Pancreas (tissue), 10 donors: ENCODE data around the gene RDH12. TPM values are rescaled to one million over a fixed set of nuclear protein-coding genes. Genes with fewer than 3 reads are reported as not detected.
"Not testable (repeated sequence)": the region's sequence is repeated elsewhere in the genome, so short reads cannot be mapped to it uniquely, and the experiment has no call there.

ENCODE experiments used
- ATAC-seq, 4 donors: fragments of 200-7000 bp; cut with Tn5 transposase; one replicate each; pipeline versions ENCODE4 v1.8.0 to v1.9.1; 2020; ENCODE audit warnings: mild to moderate bottlenecking in 4 of 4, moderate library complexity in 4 of 4
- DNase-seq, 6 donors: peaks; one replicate each; pipeline ENCODE4 v3.0.0-alpha.2; 2020
- FAIRE-seq: peaks from 2 replicates; lab custom pipeline; 2012; peaks lifted over from hg19 to GRCh38; lab: Jason Lieb, UNC
- H3K27ac ChIP-seq, 4 donors: fragments of 200-600 bp; sonication (generic); 1 replicate in 3 of 4; 2 replicates in 1 of 4; pipeline versions ENCODE4 v1.5.0 to v1.8.0; 2020
- H3K27me3 ChIP-seq, 4 donors: fragments of 200-600 bp; one replicate each; pipeline ENCODE4 v1.8.0; 2021
- H3K36me3 ChIP-seq, 3 donors: fragments of 200-600 bp; sonication (generic) in 1 of 3; one replicate each; pipeline versions ENCODE4 v1.5.0 to v1.8.0; 2020 to 2021
- H3K4me1 ChIP-seq, 3 donors: fragments of 200-600 bp; one replicate each; pipeline ENCODE4 v1.8.0; 2021
- H3K4me3 ChIP-seq, 4 donors: fragments of 200-600 bp; sonication (generic) in 2 of 4; one replicate each; pipeline versions ENCODE4 v1.5.0 to v1.8.0; 2020 to 2021
- H3K9me3 ChIP-seq, 4 donors: fragments of 200-600 bp; one replicate each; pipeline ENCODE4 v1.8.0; 2021
- CTCF ChIP-seq, 4 donors: fragments of 200-600 bp; sonication (generic) in 3 of 4; IDR thresholded peaks; one replicate each; pipeline versions ENCODE4 v1.5.0 to v1.8.0; 2021; ENCODE audit warnings: antibody characterized with exemption in 4 of 4
- WGBS, 2 donors: extraction: QIAGEN DNeasy Blood & Tissue Kit; methylation state at CpG; one replicate each; pipeline ENCODE4 v1.1.7; 2013; 5-methylcytosine and 5-hydroxymethylcytosine counted together
- intact Hi-C, 3 donors: fragments of 100-400 bp; cut with DNase I; formaldehyde crosslinking; loops; one replicate each; pipeline versions ENCODE4 v1.11.1 to v1.14.2; 2022
- polyA plus RNA-seq, 2 donors: library from polyadenylated mRNA; stranded (reverse); fragments of 200-250 nt; gene quantifications; one replicate each; pipeline ENCODE4 v1.2.3, GENCODE V29; 2013
- total RNA-seq, 6 donors: library from RNA; stranded (reverse); fragmentation: NEBNext Ultra II Directional in 4 of 6; extraction: Animal tissue kit (Norgen Biotek cat#: 25700) in 4 of 6; gene quantifications; one replicate each; pipeline versions ENCODE4 v1.2.1 to v1.2.4, GENCODE V29; 2021 to 2023
- donor health status: healthy with polysubstance abuse.
- donor health status: DM: no; HTN: no; CAD: no; lungs with moderate emphysema.
- donor health status: DM: no; HTN: no; CAD: no.
- donor health status: control.
- donor health status: control.
- donor health status: Bipolar disorder and iron deficiency.
- donor health status: DM: yes; HTN: yes; CAD: no.
- donor health status: DM: no; HTN: no; CAD: no.
- donor health status: DM: no; HTN: no; CAD: no.
- donor health status: DM: yes; HTN: yes; CAD: no.

The RDH12 gene
- total RNA-seq (1 to 10 TPM; 1.0 to 2.5 (median 1.5) TPM), polyA plus RNA-seq (1 to 10 TPM; 1.2 to 2.0 TPM)

DNA sequence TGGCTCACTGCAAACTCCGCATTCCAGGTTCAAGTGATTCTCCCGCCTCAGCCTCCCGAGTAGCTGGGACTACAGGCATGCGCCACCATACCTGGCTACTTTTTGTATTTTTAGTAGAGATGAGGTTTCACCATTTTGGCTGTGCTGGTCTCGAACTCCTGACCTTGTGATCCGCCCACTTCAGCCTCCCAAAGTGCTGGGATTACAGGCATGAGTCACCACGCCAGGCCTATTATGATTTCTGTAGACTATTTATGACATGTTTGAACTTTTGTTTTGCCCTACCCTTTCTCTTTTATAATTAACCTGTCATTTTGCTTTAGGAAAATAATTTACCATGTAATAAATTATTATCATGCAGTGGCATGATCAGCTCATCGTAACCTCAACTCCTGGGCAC, at the start of gene RDH12:
RDH12 (plus strand) TSS at position 395 of the 400 bp plus-strand sequence. CDS start 20,757 bp downstream, outside the sequence.
- not testable (repeated sequence) for H3K4me1 ChIP-seq, H3K27ac ChIP-seq, H3K27me3 ChIP-seq, H3K36me3 ChIP-seq, H3K9me3 ChIP-seq, DNase-seq, FAIRE-seq, ATAC-seq, H3K4me3 ChIP-seq
- WGBS, 2 donors = 86 to 88% methylated on average over 8 of the region's 8 CpGs
- intact Hi-C loops = loop anchor here in 2 of 3 donors (10.0 kb wide), 1 partner anchor 117 kb away; no protein-coding TSS in a partner anchor

DNA sequence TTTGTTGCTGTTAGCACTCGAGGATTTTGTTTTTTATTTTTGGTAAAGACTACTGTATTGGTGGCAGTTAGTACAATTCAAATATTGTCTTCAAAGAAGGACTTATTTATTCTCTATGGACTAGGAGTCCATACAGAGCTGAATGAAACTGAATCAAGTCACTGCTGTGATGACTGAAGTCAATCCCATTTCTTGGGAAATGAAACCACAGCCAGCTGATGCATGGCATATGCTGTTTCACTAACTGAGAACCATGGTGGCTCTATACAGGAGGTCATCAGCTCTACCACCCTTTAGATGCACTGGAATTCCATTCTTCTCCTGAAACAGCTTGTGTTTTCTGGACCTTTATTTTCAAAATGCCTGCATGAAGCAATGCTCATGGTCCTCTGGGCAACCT, 49.5 kb upstream of the RDH12 start:
- H3K27ac ChIP-seq = no peak overlapping the region

GRCh38 chr14:67653651-67654280, 47.9 kb upstream of the RDH12 start:
- Histone ChIP-seq H3K9me3 (no peaks in the 10 kb centered on the region), H3K27me3 (no peaks in the 10 kb centered on the region), H3K36me3 (peaks cover 0 to 66% (median 28%) of the 10 kb centered on the region in 3 donors), H3K4me1 (no peaks in the 10 kb centered on the region), H3K27ac (no peak overlapping the region), H3K4me3 (no peak overlapping the region)
- ATAC-seq (no peak), FAIRE-seq (no peak), DNase-seq (no peak)
- intact Hi-C loops = no loop called here
- no peak for TF ChIP-seq CTCF (IDR thresholded peaks at IDR 0.05)
- 63 to 69% methylated on average over 6 of the region's 6 CpGs for WGBS, 2 donors

More for the DNA sequence above, 49.5 kb upstream of the RDH12 start:
- FAIRE-seq (no peak), ATAC-seq (no peak), DNase-seq (no peak)
- intact Hi-C loops = no loop called here
- no peaks in the 10 kb centered on the region for H3K27me3 ChIP-seq
- no peaks in the 10 kb centered on the region for H3K9me3 ChIP-seq
- no peak overlapping the region for H3K4me3 ChIP-seq
- peaks cover 0 to 63% (median 28%) of the 10 kb centered on the region in 3 donors for H3K36me3 ChIP-seq
- 77 to 78% methylated on average over 1 of the region's 1 CpG for WGBS, 2 donors
- no peak for TF ChIP-seq CTCF (IDR thresholded peaks at IDR 0.05)
- H3K4me1 ChIP-seq = no peaks in the 10 kb centered on the region

GRCh38 chr14:67663633-67664032, 38.1 kb upstream of the RDH12 start:
- ATAC-seq = no peak
- H3K9me3 ChIP-seq = no peaks in the 10 kb centered on the region
- no peak for FAIRE-seq
- no peaks in the 10 kb centered on the region for H3K4me1 ChIP-seq
- H3K36me3 ChIP-seq = peaks cover 0 to 7% (median 0%) of the 10 kb centered on the region in 3 donors
- TF ChIP-seq CTCF (IDR thresholded peaks at IDR 0.05) = no peak
- WGBS, 2 donors = 84 to 94% methylated on average over 4 of the region's 4 CpGs
- no peak overlapping the region for H3K27ac ChIP-seq
- intact Hi-C loops = no loop called here
- no peak overlapping the region for H3K4me3 ChIP-seq
- no peaks in the 10 kb centered on the region for H3K27me3 ChIP-seq
- DNase-seq = no peak

- Histone ChIP-seq H3K4me3 (no peak overlapping the region), H3K36me3 (no peaks in the 10 kb centered on the region), H3K9me3 (no peaks in the 10 kb centered on the region), H3K27ac (no peak overlapping the region), H3K4me1 (no peaks in the 10 kb centered on the region), H3K27me3 (no peaks in the 10 kb centered on the region)
- DNase-seq (no peak), FAIRE-seq (no peak), ATAC-seq (peak in 2 of 4 donors; percentile 25 to 67)
- no peak for TF ChIP-seq CTCF (IDR thresholded peaks at IDR 0.05)
- intact Hi-C loops = no loop called here
- WGBS, 2 donors = 75 to 85% methylated on average over 2 of the region's 2 CpGs
Measured at GRCh38 chr14:67665868-67666267, 35.8 kb upstream of the RDH12 start.
